B cell (primary cell): Measurements from ENCODE around the gene FLNA. TPM values are rescaled to one million over a fixed set of nuclear protein-coding genes. Genes with fewer than 3 reads are reported as not detected.

Source experiments
- ATAC-seq: fragments of 200-7000 bp; cut with Tn5 transposase; one replicate; pipeline ENCODE4 v1.10.0; 2021; ENCODE audit warnings: low read depth, mild to moderate bottlenecking, moderate number of reproducible peaks, moderate library complexity
- CTCF ChIA-PET: fragments of 350-600 bp; sonication (Branson Sonifier 250); formaldehyde crosslinking; loops from one replicate; lab custom pipeline; 2021; ENCODE audit warnings: antibody characterized with exemption, inconsistent platforms; lab: Charles Lee
- POLR2A ChIA-PET: fragments of 350-600 bp; sonication (Branson Sonifier 250); formaldehyde crosslinking; loops from one replicate; lab custom pipeline; 2021; ENCODE audit warnings: antibody characterized with exemption; lab: Charles Lee
- DNase-seq: peaks from one replicate; pipeline ENCODE4 v3.0.0; 2013
- H2AFZ ChIP-seq: 2 replicates; pipeline ENCODE4 v1.6.1; 2012; ENCODE audit warnings: mild to moderate bottlenecking, low read depth, low read length; ENCODE audit not compliant: insufficient read depth, poor library complexity, severe bottlenecking
- H3K27ac ChIP-seq, 2 donors: 1 replicate in 1 of 2; 2 replicates in 1 of 2; pipeline ENCODE4 v1.5.1; 2012 to 2013; ENCODE audit warnings: low read length in 2 of 2, mild to moderate bottlenecking in 2 of 2, moderate library complexity in 1 of 2
- H3K27me3 ChIP-seq, 4 experiments: fragments of 200-600 bp in 1 of 4; sonication (generic) in 1 of 4; replicated peaks in 1 of 4; 1 replicate in 2 of 4; 2 replicates in 2 of 4; pipeline versions ENCODE4 v1.6.1 to v1.7.0; 2013 to 2016; ENCODE audit warnings: low read length in 3 of 4, mild to moderate bottlenecking in 2 of 4, mixed read lengths in 1 of 4, moderate library complexity in 1 of 4; ENCODE audit not compliant: insufficient read depth in 4 of 4, control insufficient read depth in 3 of 4; ENCODE audit errors: control extremely low read depth in 1 of 4
- H3K36me3 ChIP-seq, 2 experiments: replicated peaks in 1 of 2; 1 replicate in 1 of 2; 2 replicates in 1 of 2; pipeline versions ENCODE4 v1.6.1 to v1.7.1; 2013; ENCODE audit warnings: low read length in 1 of 2; ENCODE audit not compliant: insufficient read depth in 2 of 2, control insufficient read depth in 1 of 2; ENCODE audit errors: control extremely low read depth in 1 of 2, extremely low read depth in 1 of 2
- H3K4me1 ChIP-seq, 2 donors: fragments of 200-600 bp in 1 of 2; sonication (generic) in 1 of 2; 1 replicate in 1 of 2; 2 replicates in 1 of 2; pipeline versions ENCODE4 v1.5.1 to v1.6.1; 2013 to 2017; ENCODE audit warnings: low read length in 2 of 2; ENCODE audit not compliant: control insufficient read depth in 2 of 2, insufficient read depth in 2 of 2
- H3K4me2 ChIP-seq: replicated peaks from 2 replicates; pipeline ENCODE3; 2012; ENCODE audit warnings: mild to moderate bottlenecking, low read depth, low read length; ENCODE audit not compliant: poor library complexity, severe bottlenecking
- H3K4me3 ChIP-seq, 5 experiments: fragments of 200-600 bp in 1 of 5; sonication (generic) in 1 of 5; 1 replicate in 3 of 5; 2 replicates in 2 of 5; pipeline versions ENCODE4 v1.5.1 to v1.7.0; 2011 to 2016; ENCODE audit warnings: low read length in 4 of 5, mild to moderate bottlenecking in 4 of 5, low read depth in 2 of 5, control low read depth in 1 of 5, moderate library complexity in 1 of 5; ENCODE audit not compliant: insufficient read depth in 1 of 5; ENCODE audit errors: control extremely low read depth in 1 of 5, extremely low read depth in 1 of 5
- H3K79me2 ChIP-seq: fragments of 200-600 bp; sonication (generic); one replicate; pipeline ENCODE4 v1.6.0; 2016; ENCODE audit warnings: low read length; ENCODE audit not compliant: control insufficient read depth, insufficient read depth
- H3K9ac ChIP-seq: fragments of 200-600 bp; sonication (generic); 2 replicates; pipeline ENCODE4 v1.6.1; 2017; ENCODE audit warnings: mild to moderate bottlenecking, low read length, moderate library complexity
- H3K9me3 ChIP-seq, 3 donors: one replicate each; pipeline versions ENCODE4 v1.6.1 to v1.7.1; 2013; ENCODE audit warnings: low read length in 2 of 3; ENCODE audit not compliant: control insufficient read depth in 2 of 3, insufficient read depth in 1 of 3; ENCODE audit errors: control extremely low read depth in 1 of 3
- H4K20me1 ChIP-seq: 2 replicates; pipeline ENCODE4 v1.6.0; 2012; ENCODE audit warnings: mild to moderate bottlenecking, low read length; ENCODE audit not compliant: insufficient read depth, control insufficient read depth, poor library complexity, severe bottlenecking
- H3K27ac Mint-ChIP-seq: one replicate; pipeline ENCODE4 v1.8.0; 2021; ENCODE audit warnings: mixed read lengths
- H3K27me3 Mint-ChIP-seq: one replicate; pipeline ENCODE4 v1.8.0; 2021; ENCODE audit warnings: mixed read lengths
- H3K4me1 Mint-ChIP-seq: one replicate; pipeline ENCODE4 v1.8.0; 2021; ENCODE audit warnings: mixed read lengths
- H3K4me3 Mint-ChIP-seq: one replicate; pipeline ENCODE4 v1.8.0; 2021; ENCODE audit warnings: mixed read lengths
- H3K9me3 Mint-ChIP-seq: one replicate; pipeline ENCODE4 v1.8.0; 2022; ENCODE audit warnings: mixed read lengths; ENCODE audit not compliant: insufficient read depth
- CTCF ChIP-seq: fragments of 200-600 bp; IDR thresholded peaks from one replicate; pipeline ENCODE4 v1.8.0; 2022; ENCODE audit warnings: antibody characterized with exemption, mild to moderate bottlenecking
- EZH2 ChIP-seq: IDR thresholded peaks from 2 replicates; pipeline ENCODE4 v1.6.1; 2012; ENCODE audit warnings: borderline replicate concordance, low read depth, mild to moderate bottlenecking, moderate library complexity, low read length; ENCODE audit not compliant: insufficient read depth, poor library complexity, severe bottlenecking
- WGBS: methylation state at CpG from one replicate; pipeline ENCODE4 v1.1.5; 2013; ENCODE audit warnings: missing lambda C conversion rate; ENCODE audit not compliant: insufficient coverage; 5-methylcytosine and 5-hydroxymethylcytosine counted together
- intact Hi-C: fragments of 100-400 bp; cut with micrococcal nuclease; formaldehyde crosslinking; loops from one replicate; pipeline ENCODE4 v1.10.0; 2022
- polyA plus RNA-seq: library from polyadenylated mRNA; depleted of rRNA; stranded (reverse); fragments of >200 nt; gene quantifications from 2 replicates; pipeline ENCODE4 v1.2.3, GENCODE V29; 2012
- total RNA-seq, 2 donors: library from RNA; stranded (reverse); fragments of 120-200 nt in 1 of 2; gene quantifications; 1 replicate in 1 of 2; 2 replicates in 1 of 2; pipeline versions ENCODE4 v1.2.3 to v1.2.4, GENCODE V29; 2013 to 2022

Gene FLNA
- total and polyA plus RNA-seq, 2 donors (not counting 1 experiment from before 2014, with no cell fraction given), result 342 to 510 TPM

- 40% methylated on average over 2 of the region's 10 CpGs for WGBS
- ATAC-seq (peak; percentile 3), DNase-seq (no peak)
- Histone ChIP-seq H3K4me3 (peak overlapping the region; percentile 28 to 45 (median 36)), H3K4me2 (peak overlapping the region; percentile 77), H3K4me1 (peaks cover 8 to 38% of the 10 kb centered on the region in 2 donors), H3K9me3 (no peaks in the 10 kb centered on the region), H3K27ac (peak overlapping the region; percentile 69), H3K79me2 (no peaks in the 10 kb centered on the region), H3K36me3 (peaks cover 0 to under 1% of the 10 kb centered on the region in 2 experiments), H3K9ac (peak overlapping the region; percentile 37), H3K27me3 (no peaks in the 10 kb centered on the region), H4K20me1 (no peaks in the 10 kb centered on the region), H2AFZ (peak overlapping the region; percentile 60)
- Mint-ChIP-seq H3K4me3 (peak overlapping the region; percentile 79), H3K27ac (peak overlapping the region; percentile 88), H3K27me3 (no peaks in the 10 kb centered on the region), H3K4me1 (peaks cover 31% of the 10 kb centered on the region), H3K9me3 (no peaks in the 10 kb centered on the region)
- ChIA-PET POLR2A (interaction anchor here (0.8 to 4.5 kb wide), 3 partner anchors 10 to 139 kb away, joined by 3 to 31 read pairs (median 3); partner anchors contain the start of genes IKBKG and RPL10), CTCF (interaction anchor here (0.6 to 2.4 kb wide), 3 partner anchors 9 to 604 kb away, joined by 3 to 7 read pairs (median 3); partner anchors contain the start of gene RPL10)
- intact Hi-C loops, result no loop called here
- TF ChIP-seq EZH2 (no peak), CTCF (no peak)
Measured at GRCh38 chrX:154408659-154409221, 34.3 kb upstream of the FLNA start.

- Mint-ChIP-seq H3K27me3 (no peaks in the 10 kb centered on the region), H3K9me3 (no peaks in the 10 kb centered on the region), H3K27ac (no peak overlapping the region), H3K4me1 (peaks cover 19% of the 10 kb centered on the region), H3K4me3 (no peak overlapping the region)
- no peak for TF ChIP-seq EZH2
- no peak for TF ChIP-seq CTCF
- Histone ChIP-seq H3K36me3 (peaks cover 0 to 16% of the 10 kb centered on the region in 2 experiments), H3K4me2 (no peak overlapping the region), H3K4me3 (no peak overlapping the region), H3K27me3 (no peaks in the 10 kb centered on the region), H2AFZ (no peak overlapping the region), H3K9ac (no peak overlapping the region), H3K9me3 (no peaks in the 10 kb centered on the region), H3K79me2 (no peaks in the 10 kb centered on the region), H3K27ac (no peak overlapping the region), H3K4me1 (peaks cover 9 to 19% of the 10 kb centered on the region in 2 donors), H4K20me1 (peaks cover 17% of the 10 kb centered on the region)
- ATAC-seq (no peak), DNase-seq (no peak)
- CTCF ChIA-PET, result no interaction called here
- POLR2A ChIA-PET, result no interaction called here
- WGBS, result 96% methylated on average over 11 of the region's 16 CpGs
- intact Hi-C loops, result no loop called here
Measured at GRCh38 chrX:154404625-154405192, 30.3 kb upstream of the FLNA start.
